Effector CD4-positive, alpha-beta T cell (primary cell): ENCODE results near the gene DRD1.
"Not testable (repeated sequence)": the region's sequence is repeated elsewhere in the genome, so short reads cannot be mapped to it uniquely, and the experiment has no call there.

Experiments
- DNase-seq: peaks from one replicate; pipeline ENCODE4 v3.0.0-alpha.2; 2020

DRD1 gene

DNA sequence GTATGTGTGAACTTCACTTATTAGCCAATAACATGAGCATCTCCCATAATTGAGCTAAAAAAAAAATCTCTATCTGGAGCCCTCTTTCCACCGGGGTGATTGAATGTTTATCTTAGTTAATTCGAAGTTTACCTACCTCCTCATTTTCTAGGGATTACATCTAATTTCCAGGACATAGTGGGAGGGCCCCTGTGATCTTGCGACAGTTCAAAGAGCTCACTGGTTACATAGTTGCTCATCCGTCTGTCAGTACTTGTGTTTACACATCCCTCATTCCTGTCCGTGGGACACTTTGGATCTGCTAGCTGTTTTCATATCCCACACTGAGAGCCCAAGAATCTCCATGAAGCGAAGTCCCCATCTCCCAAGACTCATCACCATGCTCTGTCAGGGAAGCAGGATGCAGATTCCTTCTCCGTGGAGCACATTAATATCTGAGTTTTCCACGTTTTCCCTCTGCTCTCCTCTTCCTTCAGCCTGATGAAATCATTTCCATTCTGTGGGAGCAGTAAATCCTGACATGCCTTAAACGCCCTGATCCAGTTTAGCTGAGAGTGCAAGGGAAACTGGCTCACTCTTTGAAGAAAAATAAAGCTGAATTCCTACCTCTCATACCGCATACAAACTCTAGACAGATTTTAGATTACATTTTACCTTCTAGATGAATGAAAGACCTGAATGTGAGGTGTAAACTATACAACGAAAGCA, 24.2 kb upstream of the DRD1 start:
- no peak for DNase-seq

DNA sequence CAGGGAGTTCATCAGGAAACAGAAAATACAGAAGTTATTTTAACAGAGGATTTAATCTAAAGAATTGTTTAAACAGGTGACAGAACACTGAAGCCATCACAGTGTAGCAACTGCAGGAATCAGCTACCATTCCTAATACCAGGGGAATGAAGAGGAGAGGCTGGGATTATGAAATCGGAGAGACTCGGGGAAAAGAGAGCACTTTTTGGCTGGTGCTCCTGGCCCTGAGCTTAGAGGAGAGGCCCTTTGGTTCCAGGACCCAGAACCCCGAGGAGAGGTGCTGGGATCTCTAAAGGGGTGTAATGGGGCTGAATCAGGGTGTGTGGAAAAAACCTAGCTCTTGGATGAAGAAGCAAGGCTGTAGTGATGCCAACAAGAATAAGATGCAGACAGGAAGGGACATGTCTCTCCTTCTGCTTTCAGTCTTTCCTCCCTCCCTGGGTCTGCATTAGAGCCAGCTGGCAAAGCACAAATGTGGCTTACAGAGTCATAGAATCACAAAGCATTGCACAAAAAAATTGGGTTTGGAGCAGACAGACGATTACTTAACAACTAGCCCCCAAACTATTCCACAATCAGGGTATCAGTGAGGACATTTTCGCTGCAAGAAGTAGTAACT, 22.8 kb upstream of the DRD1 start:
- DNase-seq, result no peak

DNA sequence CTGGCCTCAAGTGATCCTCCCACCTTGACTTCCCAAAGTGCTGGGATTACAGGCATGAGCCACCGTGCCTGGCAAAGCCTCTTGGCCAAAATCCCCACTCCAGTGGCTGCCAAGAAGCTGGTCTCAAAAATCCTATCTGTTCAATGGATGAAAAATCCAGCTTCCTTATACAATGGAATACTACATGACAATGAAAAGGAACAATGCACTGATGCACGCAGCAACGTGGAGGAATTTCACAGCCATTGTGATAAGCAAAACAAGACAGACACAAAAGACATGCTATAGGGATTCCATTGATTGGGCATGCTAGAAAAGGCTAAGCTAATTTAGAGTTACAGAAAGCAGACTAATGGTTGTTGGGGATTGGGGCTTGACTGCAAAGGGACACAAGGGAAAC, 21.3 kb upstream of the DRD1 start:
- DNase-seq, result no peak

DNA sequence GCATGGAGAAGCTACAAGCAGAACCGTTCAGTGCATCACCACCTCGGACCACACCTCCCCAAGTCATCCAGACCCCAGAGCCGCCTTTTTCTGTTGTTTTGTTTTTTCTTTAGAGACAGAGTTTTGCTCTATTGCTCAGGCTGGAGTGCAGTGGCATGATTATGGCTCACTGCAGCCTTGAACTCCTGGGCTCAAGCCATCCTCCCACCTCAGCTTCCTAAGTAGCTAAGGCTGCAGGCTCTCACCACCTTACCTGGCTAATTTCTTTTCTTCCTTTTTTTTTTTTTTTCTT, 20.9 kb upstream of the DRD1 start:
- no peak for DNase-seq

DNA sequence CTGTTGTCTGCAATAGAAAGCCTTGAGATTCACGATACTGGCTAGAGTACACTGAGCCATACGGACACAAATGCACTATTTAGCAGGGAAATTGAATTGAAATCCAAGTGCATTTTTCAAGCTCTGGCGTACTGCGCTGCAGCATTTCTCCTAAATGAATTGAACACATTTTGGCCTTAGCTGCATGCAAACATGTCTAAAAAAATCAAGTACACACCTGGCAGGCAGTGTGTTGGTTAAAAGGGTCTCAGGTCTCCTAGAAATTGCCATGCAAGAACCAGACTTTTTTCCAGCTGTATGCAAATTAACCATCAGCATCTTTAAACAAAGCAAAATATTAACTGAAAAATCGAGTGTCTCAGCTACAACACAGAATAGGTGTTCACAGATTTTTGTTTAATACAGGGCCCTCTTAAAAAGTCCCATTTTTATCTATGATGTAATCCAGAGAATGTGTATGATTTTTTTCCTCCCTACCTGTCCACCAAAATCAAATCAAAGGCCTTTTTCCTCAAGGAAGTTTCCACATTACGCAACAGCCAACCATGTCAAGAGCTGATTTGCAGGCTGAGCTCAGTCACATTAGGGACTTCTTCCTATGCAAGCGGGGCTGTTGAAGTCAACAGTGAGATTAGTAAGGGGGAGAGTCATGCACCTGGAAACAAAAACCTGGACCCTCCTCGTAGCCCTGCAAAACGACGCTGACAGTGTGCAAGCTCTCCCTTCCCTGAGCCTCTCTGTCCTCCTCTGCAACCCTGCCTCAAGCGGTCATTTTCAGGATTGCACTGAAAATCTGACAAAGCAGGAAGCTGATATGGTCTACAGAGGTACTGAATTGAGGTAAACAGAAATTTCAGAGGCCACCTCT, 20.3 kb upstream of the DRD1 start:
- peak; percentile 38 for DNase-seq

DNA sequence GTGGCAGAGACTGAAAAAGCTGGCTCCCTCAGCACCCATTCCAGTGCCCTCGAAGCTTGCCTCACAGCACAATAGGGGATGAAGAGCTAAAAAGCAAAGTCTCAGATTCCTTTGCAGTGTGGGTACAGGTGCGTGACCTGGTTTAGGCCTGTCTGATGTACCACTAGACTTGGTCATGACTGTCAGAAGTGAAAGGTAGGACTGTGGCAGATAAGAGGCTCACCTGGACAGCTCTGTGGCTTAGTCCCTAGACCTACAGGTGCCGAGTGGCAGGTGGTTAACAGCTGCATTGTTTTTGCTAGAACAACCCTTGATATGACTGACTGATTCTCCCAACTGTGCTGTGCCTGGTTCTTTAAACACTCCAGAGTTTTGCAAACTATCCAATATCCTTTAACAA, 19.7 kb upstream of the DRD1 start:
- DNase-seq, result no peak

DNA sequence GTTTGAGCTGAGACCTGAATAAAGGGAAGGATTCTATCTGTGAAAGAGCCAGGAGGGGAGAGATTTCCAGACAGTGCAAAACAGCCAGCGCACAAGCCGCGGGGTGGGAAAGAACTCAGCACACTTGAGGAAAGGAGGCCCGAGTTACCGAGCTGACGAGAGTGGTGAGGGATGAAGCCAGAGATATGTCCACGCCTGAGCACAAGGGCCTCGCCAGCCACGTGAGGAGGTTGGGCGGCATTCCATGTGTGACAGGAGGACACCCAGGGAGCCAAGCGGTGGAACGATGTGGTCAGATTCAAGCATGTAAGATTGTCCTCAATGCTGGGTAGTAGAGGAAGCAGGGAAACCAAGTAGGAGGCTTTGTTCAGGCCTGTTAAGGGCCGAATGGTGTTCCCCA, 17.4 kb upstream of the DRD1 start:
- DNase-seq, result no peak

DNA sequence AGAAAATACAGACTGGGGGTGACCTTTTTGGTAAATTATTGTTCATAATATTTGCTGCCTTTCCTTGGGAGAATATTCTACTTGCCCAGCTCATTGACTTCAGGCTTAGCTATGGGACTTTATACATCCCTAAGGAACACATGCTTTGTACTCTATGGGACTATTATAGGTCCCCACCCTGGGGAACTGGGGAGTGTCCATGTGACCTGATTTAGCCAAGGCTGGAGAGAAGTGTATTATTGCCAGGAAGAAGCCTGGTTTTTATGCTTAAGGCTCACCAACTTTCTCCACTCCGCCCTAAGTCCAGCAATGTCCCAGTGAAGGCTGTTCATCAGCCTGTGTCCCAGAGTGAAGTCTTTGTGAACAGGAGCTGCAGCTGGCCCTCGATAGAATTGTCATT, 16.6 kb upstream of the DRD1 start:
- DNase-seq, result no peak

DNA sequence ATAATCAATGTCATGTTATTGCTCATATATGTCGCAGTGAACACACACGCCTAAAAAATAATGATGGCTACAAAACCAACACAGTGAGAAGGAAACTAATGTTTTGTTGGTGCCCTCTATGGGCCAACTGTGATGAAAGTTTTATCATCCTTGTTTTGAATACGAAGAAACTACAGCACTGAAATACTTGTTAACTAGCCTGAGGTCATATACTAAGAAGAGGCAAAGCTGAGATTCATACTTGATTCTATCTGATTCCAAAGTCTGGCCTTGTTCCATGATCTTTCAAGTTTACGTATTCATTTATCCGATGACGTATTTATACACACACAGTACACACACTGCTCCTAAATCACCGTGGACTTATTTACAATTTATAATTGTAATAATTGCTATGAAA, 16.1 kb upstream of the DRD1 start:
- no peak for DNase-seq

DNA sequence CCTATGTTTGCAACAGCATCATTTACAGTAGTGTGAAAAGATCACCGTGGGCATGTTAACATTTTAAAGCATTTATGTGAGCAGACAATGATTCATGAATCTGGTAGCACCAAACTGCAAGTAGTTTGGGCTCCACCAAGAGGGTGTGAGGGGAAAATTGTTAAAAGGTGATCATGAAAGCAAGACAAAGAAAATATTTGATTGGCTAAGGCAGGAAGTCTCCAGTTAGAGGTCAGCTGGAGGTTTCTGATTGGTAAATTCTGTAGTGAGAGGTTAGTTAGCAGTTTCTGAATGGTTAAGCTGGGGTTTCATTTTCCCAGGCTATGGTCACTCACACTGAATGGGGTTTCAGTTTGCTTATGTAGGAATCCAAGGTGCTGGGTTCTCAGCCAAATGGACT, 13.5 kb upstream of the DRD1 start:
- no peak for DNase-seq

DNA sequence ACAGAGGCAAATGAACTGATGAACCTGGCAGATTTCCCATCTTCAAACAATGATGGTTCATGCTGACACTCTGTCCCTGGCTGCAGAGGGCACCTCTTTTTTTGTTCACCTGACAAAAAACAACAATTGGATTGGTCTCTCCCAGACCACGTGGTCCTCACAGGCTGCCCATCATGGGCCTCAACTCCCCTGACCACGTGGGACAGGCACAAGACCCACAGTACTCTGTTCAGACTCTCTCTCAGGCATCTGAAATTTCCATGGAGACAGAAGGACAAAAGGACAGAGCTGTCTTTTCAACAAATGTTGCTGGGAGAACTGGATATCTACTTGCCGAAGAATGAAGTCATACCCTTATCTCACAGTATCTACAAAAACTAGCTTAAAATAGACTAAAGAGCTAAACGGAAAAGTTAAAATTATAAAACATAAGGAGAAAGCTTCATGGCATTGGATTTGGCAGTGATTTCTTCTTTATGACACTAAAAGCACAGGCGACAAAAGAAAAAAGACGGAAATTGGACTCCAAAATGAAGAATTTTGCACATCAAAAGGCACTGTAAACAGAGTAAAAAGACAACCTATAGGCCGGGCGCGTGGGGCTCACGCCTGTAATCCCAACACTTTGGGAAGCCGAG, 12.2 kb upstream of the DRD1 start:
- DNase-seq, result no peak

DNA sequence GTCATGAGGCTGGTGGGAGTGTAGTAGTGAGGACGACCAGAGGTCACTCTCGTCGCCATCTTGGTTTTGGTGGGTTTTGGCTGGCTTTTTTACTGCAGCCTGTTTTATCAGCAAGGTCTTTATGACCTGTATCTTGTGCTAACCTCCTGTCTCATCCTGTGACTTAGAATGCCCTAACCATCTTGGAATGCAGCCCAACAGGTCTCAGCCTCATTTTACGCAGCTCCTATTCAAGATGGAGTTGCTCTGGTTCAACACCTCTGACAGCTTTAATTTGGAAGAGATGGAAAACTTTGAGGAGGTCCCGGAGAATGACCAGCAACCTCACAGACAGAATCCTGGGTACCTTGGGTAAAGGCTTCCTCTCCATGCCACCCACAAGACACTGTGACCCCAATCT, 10.4 kb upstream of the DRD1 start:
- not testable (repeated sequence) for DNase-seq

DNA sequence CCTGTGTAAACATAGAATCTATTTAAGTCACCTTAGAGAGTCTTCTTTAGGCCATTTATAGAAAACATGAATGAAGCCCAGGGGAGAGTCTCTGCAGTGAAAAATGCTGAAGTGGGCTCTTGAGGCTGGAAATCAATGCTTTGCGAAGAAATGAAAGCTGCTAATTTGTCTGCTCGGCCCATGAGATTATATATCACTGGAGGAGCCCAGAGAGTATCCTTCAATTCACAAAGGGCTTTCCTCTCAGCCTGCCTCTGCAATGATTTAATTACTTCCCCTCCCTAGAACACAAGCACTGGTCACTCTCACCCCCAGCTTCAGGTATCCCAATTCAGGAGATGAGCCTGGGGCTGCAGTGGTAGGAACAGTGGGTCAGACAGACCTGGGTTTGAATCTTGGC, 8.2 kb upstream of the DRD1 start:
- DNase-seq, result no peak

DNA sequence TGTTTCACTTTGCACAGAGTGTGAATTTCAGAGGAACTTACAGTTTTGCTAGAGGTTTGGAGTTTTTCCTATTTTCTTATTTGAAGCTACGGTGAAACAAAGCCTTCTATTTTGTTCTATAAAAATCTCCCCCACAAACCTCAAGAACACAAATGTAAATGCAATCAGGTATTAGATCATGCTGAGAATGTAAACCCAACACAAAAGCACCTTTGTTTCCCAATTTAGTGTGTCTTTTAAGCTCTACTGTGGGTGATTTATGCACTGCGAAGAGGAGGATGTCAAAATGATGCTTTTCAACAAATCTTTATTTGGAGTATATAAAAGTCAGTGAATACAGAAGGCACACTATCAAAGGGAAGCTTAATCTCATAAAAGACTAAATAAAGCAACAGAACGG, 4.3 kb upstream of the DRD1 start:
- DNase-seq, result no peak

DNA sequence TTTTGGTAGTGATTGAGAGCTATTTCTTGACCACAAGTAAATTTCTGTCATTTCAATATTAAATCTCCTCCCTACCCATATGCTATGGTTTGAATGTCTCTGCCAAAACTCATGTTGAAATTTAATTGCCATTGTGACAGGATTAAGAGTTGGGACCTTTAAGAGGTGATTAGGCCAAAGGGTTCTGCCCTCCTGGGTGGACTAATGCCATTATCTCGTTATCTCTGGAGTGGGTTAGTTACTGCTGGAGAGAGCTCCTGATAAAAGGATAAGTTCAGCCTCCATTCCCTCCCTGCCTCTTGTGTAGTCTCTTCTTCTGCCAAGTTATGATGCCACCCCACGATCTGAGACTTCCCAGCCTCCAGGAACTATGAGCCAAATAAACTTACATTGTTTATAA, 3.6 kb upstream of the DRD1 start:
- no peak for DNase-seq

DNA sequence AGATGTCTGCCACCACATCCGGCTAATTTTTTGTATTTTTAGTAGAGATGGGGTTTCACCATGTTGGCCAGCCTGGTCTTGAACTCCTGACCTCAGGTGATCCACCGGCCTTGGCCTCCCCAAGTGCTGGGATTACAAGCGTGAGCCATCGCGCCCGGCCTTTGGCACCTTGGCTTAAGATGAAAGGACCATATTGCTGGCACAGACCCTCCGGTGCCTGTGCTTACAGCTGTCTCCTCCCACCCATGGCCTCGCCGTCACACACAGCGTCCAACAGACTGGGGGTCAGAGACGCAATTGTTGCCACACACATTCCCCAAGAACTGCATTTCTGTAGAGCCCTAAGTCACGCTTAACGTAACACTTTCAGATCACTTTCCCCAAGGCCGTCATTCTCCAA, 2.4 kb upstream of the DRD1 start:
- not testable (repeated sequence) for DNase-seq

DNA sequence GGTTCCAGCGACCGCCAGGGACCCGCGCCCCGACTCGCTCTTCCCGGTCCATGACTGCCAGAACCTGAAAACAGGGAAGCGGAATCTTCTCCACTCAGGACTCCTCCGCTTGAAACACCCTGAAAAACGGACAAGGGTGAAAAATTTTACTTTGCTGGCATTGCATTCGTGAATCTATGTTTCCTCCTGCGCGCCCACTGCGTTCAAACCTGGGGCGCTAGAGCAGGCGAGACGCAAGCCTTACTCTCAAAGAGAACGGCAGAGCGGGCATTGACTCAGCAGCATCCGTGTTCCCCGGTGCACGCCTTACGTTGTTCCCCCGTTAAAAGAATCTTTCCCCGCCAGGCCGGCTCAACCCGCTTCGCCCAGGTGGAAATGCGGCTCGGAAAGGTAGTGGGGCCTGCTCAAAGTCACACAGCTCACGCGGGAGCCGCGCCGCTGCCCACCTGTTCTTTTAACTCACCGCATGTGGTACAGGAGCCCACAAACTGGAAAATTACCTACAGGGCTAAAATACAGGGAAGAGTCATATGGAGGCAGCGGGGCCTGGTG, 999 bp upstream of the DRD1 start:
- DNase-seq, result no peak

DNA sequence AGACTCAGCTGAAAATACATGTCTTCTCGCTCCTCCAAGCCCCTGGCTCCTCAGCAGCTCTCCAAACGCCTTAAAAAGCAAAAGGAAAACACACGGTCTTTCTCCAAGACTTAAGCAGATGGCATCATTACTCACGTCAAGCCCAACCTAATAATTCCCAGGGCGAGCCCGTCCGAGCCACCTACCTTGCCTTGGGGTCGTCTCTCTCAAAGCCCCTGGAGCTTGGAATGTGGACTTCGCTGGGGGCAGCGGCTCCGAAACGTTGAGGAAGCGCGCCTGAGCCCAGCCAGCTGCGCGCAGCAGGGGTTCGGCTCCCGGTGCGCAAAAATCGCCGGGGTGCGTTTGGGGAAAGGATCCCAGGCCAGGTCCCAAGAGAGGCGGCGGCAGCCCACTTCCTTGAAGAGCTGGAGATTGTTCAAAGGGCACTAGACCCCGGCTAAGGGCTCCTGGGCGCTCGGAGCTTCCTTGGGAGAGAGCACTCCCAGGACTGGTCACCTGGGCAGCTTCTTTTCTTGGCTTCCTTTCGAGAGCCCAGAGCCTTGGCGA, 395 bp downstream of the DRD1 start:
- no peak for DNase-seq

DNA sequence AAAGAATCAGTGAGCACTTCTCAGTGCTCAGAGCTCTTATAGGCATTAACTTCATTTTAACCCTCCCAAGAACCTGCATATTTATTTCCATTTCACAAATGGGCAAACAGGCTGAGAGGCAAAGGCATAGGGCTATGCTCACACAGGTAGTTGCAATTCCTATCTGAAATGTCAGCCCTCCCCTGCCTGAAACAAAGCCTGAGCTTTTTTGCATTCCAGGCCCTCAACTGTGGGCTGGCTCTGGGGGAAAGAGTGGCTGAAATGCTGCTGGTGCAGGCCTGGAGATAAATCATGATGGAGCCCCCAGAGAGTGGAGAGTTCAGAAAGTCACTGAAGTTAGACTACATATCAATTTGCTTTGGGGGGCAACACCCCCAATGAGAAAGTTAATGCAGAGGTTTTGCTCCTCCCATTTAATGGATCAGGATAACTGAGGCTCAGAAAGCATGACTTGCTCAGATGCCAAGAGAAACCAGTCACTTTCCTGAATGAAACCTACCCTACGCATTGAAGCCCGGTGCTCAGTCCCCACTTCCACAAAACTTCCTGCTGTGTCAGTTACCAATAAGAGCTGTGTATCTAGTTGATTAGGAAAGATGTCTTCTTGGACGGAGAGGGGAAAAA, 5.6 kb downstream of the DRD1 start:
- DNase-seq, result no peak

DNA sequence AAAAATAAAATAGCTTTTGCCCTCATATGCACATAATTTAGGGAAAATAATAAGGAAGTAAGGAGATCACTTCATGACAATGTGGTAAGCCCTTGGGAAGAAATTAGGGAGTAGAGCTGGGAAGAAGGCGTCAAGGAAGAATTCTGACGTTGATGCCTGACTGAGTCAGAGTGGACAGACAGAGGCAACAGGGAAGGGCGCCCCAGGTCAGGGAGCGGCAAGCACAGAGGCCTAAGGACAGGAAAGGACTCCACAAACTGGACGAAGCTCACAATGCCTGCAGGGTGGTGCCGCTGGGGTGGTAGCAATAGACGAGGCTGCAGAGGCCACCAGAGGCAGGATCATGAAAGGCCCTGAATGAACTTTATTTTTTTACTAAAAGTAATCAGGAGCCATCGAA, 7.6 kb downstream of the DRD1 start:
- no peak for DNase-seq

DNA sequence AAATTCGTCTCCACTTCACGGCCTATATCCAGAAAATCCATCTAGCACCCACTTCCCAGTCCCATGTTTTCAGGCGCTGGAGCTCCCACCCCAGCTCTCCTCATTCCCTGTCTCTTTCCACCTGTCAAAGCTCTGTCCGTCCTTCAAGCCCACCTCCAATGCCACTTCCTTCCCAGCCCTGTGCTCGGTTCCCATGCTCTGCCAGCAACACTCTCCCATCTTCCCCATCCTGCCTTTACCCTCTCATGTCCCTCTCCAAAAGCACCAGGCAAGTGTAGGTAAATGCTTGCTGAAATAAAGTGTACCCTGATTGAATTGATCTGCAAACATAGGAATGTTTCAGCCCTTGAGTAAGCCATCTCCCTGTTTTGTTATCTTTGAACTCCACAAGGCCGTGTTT, 9.2 kb downstream of the DRD1 start:
- no peak for DNase-seq

DNA sequence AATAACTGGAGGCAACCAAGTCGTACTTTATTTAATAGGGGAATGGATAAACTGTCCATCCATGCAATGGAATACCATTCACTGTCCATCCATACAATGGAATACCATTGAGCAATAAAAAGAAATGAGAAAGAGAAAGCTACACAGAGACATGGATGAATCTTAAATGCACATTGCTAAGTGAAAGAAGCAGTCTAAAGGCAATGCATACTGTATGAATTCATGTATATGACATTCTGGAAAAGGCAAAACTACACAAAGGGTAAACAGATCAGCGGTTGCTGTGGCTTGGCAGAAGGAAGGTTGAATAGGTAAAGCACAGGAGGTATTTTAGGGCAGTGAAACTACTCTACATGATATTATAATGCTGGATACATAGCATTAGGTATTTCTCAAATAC, 16.2 kb downstream of the DRD1 start:
- DNase-seq, result no peak

DNA sequence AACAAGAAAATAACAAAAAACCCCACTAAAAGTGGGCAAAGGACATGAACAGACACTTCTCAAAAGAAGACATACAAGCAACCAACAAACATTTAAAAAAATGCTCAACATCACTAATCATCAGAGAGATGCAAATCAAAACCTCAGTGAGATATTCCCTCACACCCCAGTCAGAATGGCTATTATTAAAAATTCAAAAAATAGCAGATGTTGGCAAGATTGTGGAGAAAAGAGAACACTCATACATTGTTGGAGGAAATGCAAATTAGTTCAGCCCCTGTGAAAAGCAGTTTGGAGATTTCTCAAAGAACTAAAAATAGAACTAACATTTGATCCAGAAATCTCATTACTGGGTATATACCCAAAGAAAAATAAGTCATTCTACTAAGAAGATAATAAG, 19.4 kb downstream of the DRD1 start:
- not testable (repeated sequence) for DNase-seq
